Measurements from ENCODE around the gene SYNE1. TPM values are rescaled to one million over a fixed set of nuclear protein-coding genes. Genes with fewer than 3 reads are reported as not detected.

Gene SYNE1
- total and polyA plus RNA-seq, 2 experiments from 2014 or later: 17.6 to 59.9 TPM

- no peak overlapping the region for H2AFZ ChIP-seq
These were observed 547.2 kb downstream of the SYNE1 start for GRCh38 chr6:152089992-152090391.

GRCh38 chr6:152087701-152088100, 549.5 kb downstream of the SYNE1 start:
- no peaks in the 10 kb centered on the region for H3K79me2 ChIP-seq
- H2AFZ ChIP-seq: no peak overlapping the region
- no peaks in the 10 kb centered on the region for H3K9me3 ChIP-seq (ENCODE audit: low read depth)
- H3K4me2 ChIP-seq: no peak overlapping the region
- H3K4me3 ChIP-seq: no peak overlapping the region
- H3K27ac ChIP-seq: no peak overlapping the region
- H3K27me3 ChIP-seq: no peaks in the 10 kb centered on the region
- no peak for DNase-seq (ENCODE audit: low spot score)
- no peaks in the 10 kb centered on the region for H3K4me1 ChIP-seq (ENCODE audit: insufficient read depth)
- no peaks in the 10 kb centered on the region for H3K9me2 ChIP-seq (replicated peaks; ENCODE audit: insufficient read depth)
- no peak for TF ChIP-seq CTCF (IDR thresholded peaks at IDR 0.05; ENCODE audit: poor library complexity)
- WGBS (ENCODE audit: low lambda C conversion rate, missing lambda C conversion rate): 39% methylated on average over 1 of the region's 1 CpG
- no peaks in the 10 kb centered on the region for H3K36me3 ChIP-seq (replicated peaks; ENCODE audit: insufficient read depth, low read depth)
- no peaks in the 10 kb centered on the region for H4K20me1 ChIP-seq (ENCODE audit: insufficient read depth, poor library complexity, severe bottlenecking)

More at GRCh38 chr6:152089992-152090391, 547.2 kb downstream of the SYNE1 start:
- H3K9me3 ChIP-seq (ENCODE audit: low read depth): no peaks in the 10 kb centered on the region
- TF ChIP-seq EZH2phosphoT487 (IDR thresholded peaks at IDR 0.05; ENCODE audit: low read depth, severe bottlenecking, unreplicated experiment): no peak
- no peak for TF ChIP-seq CTCF (IDR thresholded peaks at IDR 0.05; ENCODE audit: poor library complexity)
- TF ChIP-seq EZH2 (IDR thresholded peaks at IDR 0.05; ENCODE audit: borderline replicate concordance): no peak
- H3K9me2 ChIP-seq (replicated peaks; ENCODE audit: insufficient read depth): no peaks in the 10 kb centered on the region
- H3K27me3 ChIP-seq: no peaks in the 10 kb centered on the region
- WGBS (ENCODE audit: low lambda C conversion rate, missing lambda C conversion rate): 96% methylated on average over 7 of the region's 7 CpGs
- H3K4me1 ChIP-seq (ENCODE audit: insufficient read depth): no peaks in the 10 kb centered on the region
- no peaks in the 10 kb centered on the region for H4K20me1 ChIP-seq (ENCODE audit: insufficient read depth, poor library complexity, severe bottlenecking)
- no peaks in the 10 kb centered on the region for H3K36me3 ChIP-seq (replicated peaks; ENCODE audit: insufficient read depth, low read depth)
- H3K4me3 ChIP-seq: no peak overlapping the region
- H3K4me2 ChIP-seq: no peak overlapping the region
- no peak for DNase-seq (ENCODE audit: low spot score)
- H3K27ac ChIP-seq: no peak overlapping the region
- no peaks in the 10 kb centered on the region for H3K79me2 ChIP-seq

- H2AFZ ChIP-seq: no peak overlapping the region
- H3K27me3 ChIP-seq: no peaks in the 10 kb centered on the region
- DNase-seq (ENCODE audit: low spot score): no peak
- no peaks in the 10 kb centered on the region for H3K36me3 ChIP-seq (replicated peaks; ENCODE audit: insufficient read depth, low read depth)
- no peak overlapping the region for H3K4me3 ChIP-seq
- H3K79me2 ChIP-seq: no peaks in the 10 kb centered on the region
- 57% methylated on average over 2 of the region's 2 CpGs for WGBS (ENCODE audit: low lambda C conversion rate, missing lambda C conversion rate)
- no peak overlapping the region for H3K4me2 ChIP-seq
- H3K27ac ChIP-seq: no peak overlapping the region
- TF ChIP-seq CTCF (IDR thresholded peaks at IDR 0.05; ENCODE audit: poor library complexity): no peak
- no peak for TF ChIP-seq EZH2phosphoT487 (IDR thresholded peaks at IDR 0.05; ENCODE audit: low read depth, severe bottlenecking, unreplicated experiment)
- no peak for TF ChIP-seq EZH2 (IDR thresholded peaks at IDR 0.05; ENCODE audit: borderline replicate concordance)
- H3K9me2 ChIP-seq (replicated peaks; ENCODE audit: insufficient read depth): no peaks in the 10 kb centered on the region
- H3K4me1 ChIP-seq (ENCODE audit: insufficient read depth): no peaks in the 10 kb centered on the region
- H4K20me1 ChIP-seq (ENCODE audit: insufficient read depth, poor library complexity, severe bottlenecking): no peaks in the 10 kb centered on the region
- H3K9me3 ChIP-seq (ENCODE audit: low read depth): no peaks in the 10 kb centered on the region
These were observed 550.1 kb downstream of the SYNE1 start for GRCh38 chr6:152087096-152087495.
